GM19468 (cell line): ENCODE results near the gene DHRSX.
"Not testable (repeated sequence)": the region's sequence is repeated elsewhere in the genome, so short reads cannot be mapped to it uniquely, and the experiment has no call there.

Experiments
- ATAC-seq: cut with Tn5 transposase; IDR thresholded peaks from one replicate; pipeline ENCODE4 v1.9.1; 2021; ENCODE audit warnings: mild to moderate bottlenecking, moderate library complexity, moderate number of reproducible peaks; ENCODE audit not compliant: unreplicated experiment; ENCODE audit errors: extremely low read depth

Gene DHRSX

GRCh38 chrX:2500091-2500802, 529 bp downstream of the DHRSX start:
- no peak for ATAC-seq

- no peak for ATAC-seq
Measured at GRCh38 chrX:2499507-2499906, 1.3 kb downstream of the DHRSX start.

GRCh38 chrX:2498781-2499302, 1.9 kb downstream of the DHRSX start:
- no peak for ATAC-seq

- no peak for ATAC-seq
Measured at GRCh38 chrX:2497961-2498780, 2.6 kb downstream of the DHRSX start.

GRCh38 chrX:2495595-2495994, 5.2 kb downstream of the DHRSX start:
- ATAC-seq = no peak

- ATAC-seq = no peak
Measured at GRCh38 chrX:2492531-2493218, 8.1 kb downstream of the DHRSX start.

GRCh38 chrX:2490634-2491033, 10.1 kb downstream of the DHRSX start:
- no peak for ATAC-seq

- ATAC-seq = no peak
Measured at GRCh38 chrX:2489446-2490445, 11.0 kb downstream of the DHRSX start.

GRCh38 chrX:2488621-2489285, 12.0 kb downstream of the DHRSX start:
- no peak for ATAC-seq

- ATAC-seq = no peak
Measured at GRCh38 chrX:2487366-2487765, 13.4 kb downstream of the DHRSX start.

GRCh38 chrX:2486476-2487133, 14.2 kb downstream of the DHRSX start:
- ATAC-seq = no peak

GRCh38 chrX:2485789-2486345, 14.9 kb downstream of the DHRSX start:
- ATAC-seq = no peak

GRCh38 chrX:2484721-2485648, 15.8 kb downstream of the DHRSX start:
- no peak for ATAC-seq

- no peak for ATAC-seq
Measured at GRCh38 chrX:2484256-2484655, 16.5 kb downstream of the DHRSX start.

- ATAC-seq = no peak
Measured at GRCh38 chrX:2483398-2484060, 17.2 kb downstream of the DHRSX start.

GRCh38 chrX:2481597-2481996, 19.2 kb downstream of the DHRSX start:
- ATAC-seq = not testable (repeated sequence)

GRCh38 chrX:2479982-2480381, 20.8 kb downstream of the DHRSX start:
- ATAC-seq = not testable (repeated sequence)
